Stimulated activated CD8-positive, alpha-beta memory T cell treated with anti-CD3 and anti-CD28 coated beads, Interleukin-15, amount 100 ng/mL, for 48 hours (primary cell): ENCODE measurements around the gene ATP8B4.

Experiments used
- DNase-seq, 2 donors: peaks; one replicate each; pipeline ENCODE4 v3.0.0-alpha.2; 2020; ENCODE audit warnings: low read depth in 2 of 2

ATP8B4 gene

DNA sequence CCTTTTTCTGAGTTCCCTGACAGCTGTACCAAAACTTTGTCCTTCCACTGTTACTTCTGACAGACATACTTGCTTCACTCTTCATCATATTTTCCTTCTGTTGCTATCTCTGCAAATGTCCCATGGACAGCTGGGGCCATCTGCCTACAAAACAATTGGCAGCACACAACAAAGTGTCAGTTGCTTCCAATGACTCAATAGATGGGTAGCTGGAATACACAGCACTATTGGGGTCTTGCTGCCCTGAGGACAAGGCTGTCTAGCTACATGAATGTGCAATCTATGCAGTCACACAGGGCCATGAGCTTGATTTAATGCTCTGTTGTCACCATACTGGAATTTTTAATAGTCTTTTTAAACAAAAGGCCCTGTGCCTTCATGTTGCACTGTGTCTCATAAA is 305.4 kb downstream of the ATP8B4 start:
- no peak for DNase-seq

DNA sequence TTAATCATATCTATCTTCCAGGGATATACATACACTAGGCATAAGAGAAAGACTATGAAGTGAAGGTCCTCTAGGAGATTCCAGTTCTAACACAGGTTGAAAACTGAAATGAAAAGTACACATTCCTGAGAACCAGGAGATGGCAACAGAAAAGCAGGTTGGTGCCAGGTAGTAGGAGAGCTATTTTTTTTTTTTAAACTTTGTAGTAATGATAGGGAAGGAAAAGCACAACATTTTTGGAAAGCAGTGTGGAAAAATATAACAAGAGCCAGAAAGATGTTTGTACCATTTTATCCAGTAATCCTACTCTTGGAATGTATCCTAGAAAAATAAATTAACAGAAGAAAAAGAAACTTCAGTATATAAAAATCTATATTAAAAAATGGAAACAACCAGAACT is 308.3 kb downstream of the ATP8B4 start:
- no peak for DNase-seq

DNA sequence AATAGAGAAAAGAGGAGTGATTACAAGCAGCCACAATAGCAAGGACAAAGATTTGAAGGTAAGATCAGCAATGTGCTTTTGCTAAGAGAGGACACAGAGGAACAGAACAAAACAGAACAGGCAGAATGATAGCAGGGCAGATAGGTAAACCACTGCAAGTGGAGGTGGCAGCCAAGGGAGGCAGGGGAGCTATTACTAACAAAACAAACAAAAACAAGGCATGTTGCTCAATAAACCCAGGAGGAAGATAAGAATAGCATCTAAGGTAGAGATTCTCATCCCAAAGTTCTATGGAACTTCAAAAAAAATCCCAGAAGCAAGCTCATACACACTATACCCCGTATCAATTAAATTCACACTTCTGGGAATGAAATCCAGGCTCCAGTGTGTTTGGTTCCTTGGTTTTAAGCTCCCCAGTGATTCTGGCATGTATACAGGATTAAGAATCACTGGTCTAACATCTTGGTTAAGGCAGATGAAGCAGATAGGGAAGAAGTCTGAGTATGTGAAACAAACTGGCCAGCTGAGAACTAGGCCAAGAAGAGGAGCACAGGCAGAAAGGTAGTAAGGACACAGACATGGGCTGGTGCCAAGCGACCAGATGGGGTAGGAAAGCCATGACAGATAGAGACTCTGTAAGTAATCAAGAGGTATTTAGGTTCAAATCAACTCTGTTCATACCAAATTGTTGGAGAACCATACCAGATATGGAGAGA is 309.0 kb downstream of the ATP8B4 start:
- DNase-seq: no peak

DNA sequence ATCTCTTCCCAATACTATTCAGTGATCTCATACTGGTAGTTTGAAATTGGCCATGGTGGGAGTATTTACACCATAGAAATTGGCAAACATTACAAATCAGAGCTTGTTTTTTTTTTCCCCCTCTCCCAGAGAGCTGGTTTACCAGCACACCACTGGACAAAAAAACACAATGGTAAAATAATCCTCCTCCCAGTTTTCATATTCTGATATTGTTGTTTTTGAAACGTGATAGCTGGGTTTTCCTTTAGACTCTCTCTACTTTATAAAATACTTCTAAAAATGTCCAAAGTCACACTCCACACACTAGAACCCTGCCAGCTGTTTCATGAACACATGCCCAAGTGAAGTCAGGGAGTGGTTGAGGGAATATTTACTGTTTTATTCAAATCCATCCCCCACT is 310.7 kb downstream of the ATP8B4 start:
- no peak for DNase-seq
